Activated CD4-positive, alpha-beta T cell treated with anti-CD3 and anti-CD28 coated beads, Interleukin-2, Interleukin-4, amounts not matched to agents 100 ng/mL and 50 ng/mL, durations not matched to agents 16 hours and 8 hours (primary cell): ENCODE data around the gene FMN1.

Source experiments
- DNase-seq: peaks from one replicate; pipeline ENCODE4 v3.0.0-alpha.2; 2020; ENCODE audit warnings: low spot score

Gene FMN1

DNA sequence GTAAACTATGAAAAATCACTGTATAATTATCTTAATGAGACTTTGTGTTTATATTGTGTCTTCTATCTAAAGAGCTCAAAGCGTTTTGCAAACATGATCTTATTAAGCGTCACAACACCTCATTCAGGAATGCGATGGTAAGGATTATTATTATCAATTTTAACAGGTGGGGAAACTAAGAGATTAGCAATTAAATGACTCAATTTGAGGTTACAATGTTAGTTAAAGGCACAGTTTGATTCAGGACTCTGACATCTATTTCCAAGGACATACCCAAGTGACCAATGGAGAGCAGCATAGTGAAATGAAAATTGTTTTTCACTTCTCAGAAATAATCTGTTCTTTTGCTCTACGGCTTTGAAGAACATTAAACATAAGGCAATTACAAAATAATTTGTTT lies 74.6 kb downstream of the FMN1 start:
- DNase-seq, result no peak

DNA sequence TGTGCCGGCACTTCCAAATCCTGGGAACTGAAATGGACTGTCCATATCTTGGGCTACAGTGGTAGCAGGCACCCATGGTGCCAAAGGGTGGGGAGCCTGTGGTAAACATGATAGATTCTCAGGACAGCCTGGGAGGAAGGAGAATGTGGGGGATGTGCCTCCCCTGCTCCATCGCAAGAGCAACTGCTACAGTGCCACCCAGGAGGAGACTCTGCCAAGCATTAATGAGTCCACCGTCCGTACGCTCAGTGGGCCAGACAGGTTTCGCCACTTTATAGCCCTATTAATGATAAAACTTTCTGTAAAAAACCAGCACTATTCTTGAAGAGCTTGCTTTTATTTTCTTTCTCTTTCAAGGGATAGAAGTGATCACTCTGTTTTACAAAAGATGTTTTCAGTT lies 75.2 kb downstream of the FMN1 start:
- no peak for DNase-seq

DNA sequence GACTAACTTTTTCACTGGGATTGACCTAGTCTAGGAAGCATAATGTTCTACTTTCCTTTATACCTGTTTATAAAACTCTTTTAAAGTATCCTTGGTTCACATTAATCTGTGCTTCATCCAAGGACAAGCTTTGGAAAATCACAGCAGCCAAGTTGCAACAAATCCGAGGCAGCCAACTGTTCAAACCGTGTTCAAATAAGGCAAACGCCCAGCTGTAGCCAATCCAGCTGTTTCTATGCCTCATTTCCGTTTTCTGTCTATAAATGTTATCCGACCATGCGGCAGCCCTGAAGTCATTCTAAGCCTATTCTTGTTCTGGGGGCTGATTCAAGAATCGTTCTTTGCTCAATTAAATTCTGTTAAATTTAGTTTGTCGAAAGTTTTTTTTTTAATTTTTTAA lies 78.3 kb downstream of the FMN1 start:
- no peak for DNase-seq

DNA sequence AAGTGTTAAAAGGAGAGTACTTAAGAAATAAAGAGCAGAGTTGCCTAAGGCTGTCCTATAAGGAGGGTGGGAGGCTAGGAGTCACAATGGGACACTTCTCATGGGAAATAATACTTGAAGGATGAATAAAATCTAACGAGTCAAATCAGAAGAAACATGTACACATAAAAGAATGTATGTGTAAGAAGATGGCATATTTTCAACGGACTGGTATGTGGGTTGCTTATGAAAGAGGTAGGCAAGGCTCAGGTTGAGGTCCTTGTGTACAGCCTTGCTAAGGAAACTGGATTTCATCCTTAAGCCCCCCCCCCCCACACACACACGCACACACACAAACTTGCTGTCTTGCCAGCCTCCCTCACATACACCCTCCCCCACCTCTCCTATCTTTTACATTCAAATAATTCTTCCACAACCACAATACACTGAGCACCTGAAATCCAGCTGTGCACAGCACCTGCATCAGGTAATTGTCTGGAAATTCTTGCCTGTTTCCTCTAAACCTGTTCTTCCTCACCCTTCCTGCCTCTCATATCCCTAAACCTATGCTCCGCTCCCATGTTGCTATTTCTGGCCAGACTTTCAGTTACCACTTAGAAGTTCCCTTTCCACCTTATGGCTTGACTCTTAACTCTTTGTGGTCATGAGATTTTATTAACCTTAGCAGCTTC lies 79.2 kb downstream of the FMN1 start:
- no peak for DNase-seq

DNA sequence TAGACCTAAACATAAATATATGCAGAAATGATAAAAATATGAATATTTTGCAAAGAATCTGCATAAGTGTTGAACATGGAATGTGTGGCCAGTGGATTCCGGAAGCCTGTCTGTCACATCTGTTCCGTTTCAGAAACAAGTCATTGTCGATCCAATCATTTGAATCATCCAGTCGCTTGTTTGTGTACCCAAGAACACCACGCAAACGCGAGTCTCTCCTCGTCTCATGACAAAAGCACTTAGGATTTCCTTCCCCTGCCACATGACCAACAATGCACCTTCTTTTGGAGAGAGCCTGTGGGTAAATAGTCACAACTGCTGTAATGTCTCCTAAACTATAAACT lies 80.2 kb downstream of the FMN1 start:
- no peak for DNase-seq

DNA sequence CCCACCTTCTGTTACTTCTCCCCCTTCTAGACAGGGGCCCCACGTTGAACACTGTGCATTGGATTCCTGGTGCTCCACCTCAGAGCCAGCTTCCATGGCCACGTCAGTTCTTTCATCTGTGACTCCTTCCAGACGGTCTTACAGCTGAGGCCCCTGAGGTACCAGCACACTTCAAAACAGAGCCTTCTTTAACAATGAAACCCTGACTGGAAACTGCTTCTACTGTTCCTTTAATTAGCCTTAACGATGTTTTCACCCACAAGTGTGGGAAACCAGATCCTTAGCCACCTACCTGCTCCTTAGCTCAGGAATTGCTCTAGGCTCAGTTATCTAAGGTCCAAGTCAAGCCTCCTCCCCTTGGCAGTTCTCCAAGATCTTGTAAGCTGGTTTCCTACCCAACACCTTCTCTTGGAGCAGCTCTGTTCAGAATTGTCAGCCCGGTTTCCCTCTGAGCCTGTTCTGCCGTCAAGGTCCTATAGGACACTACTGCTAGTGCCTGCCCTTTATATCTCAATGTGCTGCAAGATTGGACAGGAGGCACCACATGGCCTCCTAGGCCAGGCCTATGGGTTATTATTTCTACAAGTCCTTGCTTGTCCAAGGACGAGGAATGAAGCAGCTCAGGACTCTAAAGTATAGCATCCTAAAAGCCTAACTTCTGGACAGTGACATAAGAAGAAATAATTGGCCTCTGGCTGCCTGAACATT lies 80.7 kb downstream of the FMN1 start:
- DNase-seq, result no peak

DNA sequence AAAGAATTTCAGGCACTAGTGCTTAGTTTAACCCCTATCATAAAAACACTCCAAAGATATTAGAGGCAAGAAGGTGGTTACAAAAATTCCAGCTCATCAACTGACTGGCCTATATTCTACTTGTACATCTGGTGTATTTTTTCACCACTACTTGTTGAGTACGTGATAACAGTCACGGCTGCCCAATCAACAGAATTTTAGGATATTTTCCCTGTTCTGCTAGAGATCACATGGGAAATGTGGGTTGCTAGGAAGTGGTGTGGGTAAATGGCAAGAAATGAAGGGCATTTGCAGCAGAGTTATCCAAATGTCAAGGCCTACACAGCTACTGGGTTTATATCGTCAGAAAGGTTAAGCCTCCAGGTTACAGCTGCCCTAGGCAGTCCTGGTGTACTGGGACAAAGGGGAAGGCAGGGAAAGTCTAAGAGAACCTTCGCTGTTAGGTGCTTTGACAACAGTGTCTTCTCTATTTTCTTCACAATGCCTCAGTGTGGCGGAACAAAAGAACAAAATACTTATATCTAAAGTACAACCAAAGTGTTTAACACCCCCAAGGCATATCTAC lies 81.9 kb downstream of the FMN1 start:
- DNase-seq, result no peak

DNA sequence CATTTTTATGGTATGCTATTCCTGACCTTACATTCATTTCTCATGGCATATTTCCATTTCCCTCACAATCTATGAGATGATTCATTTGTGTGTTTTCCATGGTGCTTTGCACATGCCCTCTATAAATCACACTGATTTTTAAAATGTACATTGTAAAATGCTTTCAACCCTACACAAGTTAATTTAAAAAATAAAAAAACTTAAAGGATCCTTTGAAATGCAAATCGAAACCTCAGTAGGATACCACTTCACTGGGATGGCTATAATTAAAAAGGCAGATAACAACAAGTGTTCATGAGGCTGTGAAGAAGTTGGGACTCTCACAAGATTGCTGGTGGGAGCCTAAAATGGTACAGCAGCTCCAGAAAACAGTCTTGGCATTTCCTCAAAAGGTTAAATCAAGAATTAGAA lies 83.5 kb downstream of the FMN1 start:
- DNase-seq, result no peak

DNA sequence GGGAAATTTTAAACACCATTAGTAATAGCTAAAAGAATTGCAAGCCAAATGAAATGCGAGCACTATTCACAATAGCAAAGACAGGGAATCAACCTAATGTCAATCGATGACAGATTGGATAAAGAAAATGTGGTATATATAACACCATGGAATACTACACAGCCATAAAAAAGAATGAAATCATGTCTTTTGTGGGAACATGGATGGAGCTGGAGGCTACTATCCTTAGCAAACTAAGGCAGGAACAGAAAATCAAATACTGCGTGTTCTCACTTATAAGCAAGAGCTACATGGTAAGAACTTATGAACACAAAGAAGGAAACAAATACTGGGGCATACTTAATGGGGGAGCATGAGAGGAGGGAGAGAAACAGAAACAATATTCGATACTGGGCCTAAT lies 85.2 kb downstream of the FMN1 start:
- no peak for DNase-seq

DNA sequence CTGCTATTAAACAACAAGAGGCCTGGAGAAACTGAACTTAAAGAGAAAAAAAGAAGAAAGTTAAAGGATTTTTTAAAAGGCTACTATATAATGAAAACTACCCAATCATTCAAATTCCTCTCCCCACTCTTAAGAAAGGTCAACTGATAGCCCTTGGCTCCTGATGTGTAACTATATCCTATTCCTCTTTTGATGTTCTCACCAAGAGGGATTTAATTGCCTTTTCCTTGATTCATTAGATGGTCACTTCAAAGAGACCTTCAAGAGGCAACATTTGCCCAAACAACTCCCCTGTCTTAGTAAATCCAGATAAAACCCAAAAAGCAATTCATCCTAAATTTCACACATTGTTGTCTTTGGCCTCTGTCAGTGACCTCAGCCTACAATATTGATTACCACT lies 86.0 kb downstream of the FMN1 start:
- no peak for DNase-seq

DNA sequence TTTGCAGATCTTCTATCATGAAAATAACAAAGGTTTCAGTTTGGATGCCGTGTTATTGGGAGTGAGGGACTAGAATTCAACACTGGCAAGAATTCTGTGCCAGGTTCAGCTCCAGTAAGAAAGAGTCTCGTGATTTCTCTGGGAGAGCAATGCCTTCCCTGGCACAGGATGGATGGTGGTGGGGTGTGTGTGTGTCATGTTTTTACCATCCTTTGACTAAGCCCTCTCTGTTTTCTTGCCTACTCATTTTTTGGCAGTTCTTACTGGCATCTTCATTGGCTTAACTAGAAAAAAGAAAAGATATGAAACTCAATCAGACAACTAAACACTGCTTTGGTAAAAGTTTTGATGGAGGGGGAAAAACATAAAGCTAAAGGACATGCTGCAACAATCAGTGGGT lies 86.6 kb downstream of the FMN1 start:
- no peak for DNase-seq

DNA sequence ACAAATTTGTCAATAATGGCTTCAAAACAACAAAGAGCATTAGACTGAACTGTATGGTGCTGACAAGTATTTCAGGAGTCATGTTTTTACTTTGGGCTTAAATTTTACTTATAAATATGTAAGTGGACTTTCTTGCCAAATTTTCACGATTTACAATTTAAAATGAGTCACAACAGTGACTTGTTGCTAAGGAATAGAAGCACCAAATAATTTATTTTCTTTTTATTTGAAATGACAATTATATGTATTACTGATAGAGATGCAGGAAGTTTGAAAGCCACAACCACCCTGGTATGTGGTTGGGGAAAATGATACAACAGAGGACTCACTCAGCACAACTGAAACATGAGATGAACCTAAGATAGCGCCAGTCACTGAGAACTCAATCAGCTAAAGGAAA lies 90.3 kb downstream of the FMN1 start:
- peak; percentile 47 for DNase-seq

DNA sequence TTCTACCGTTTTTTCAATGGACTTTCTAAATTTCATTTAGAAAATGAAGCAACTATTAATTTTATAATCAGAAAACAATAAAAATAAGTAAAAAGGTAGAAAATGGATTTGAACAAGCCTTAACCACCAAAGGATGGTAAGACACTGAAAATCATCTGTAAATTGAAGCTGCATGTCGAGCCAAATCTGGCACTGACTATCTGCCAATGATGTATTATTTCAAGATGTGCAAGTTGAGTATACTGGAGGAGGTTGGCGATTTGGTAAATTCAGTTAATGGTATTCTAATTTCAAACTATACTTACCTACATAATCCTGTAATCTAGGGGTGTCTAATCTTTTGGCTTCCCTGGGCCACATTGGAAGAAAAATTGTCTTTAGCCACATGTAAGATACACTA lies 93.5 kb downstream of the FMN1 start:
- no peak for DNase-seq

DNA sequence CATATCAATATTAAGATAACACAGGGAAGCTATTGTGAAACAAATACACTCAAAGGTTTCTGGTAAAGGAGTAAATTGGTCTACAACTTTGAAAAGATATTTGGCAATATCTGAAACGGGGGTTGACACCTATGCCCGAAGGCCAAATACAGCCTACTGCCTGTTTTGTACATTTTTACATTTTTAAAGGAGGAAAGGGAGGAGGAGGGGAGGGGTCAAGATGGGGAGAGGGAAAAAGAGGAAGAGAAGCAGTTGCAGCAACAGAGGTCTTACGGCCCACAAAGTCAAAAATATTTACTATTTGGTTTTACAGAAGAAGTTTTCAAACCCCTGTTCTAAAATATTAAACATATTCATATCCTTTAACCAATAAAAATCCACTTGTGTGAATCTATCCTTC lies 94.2 kb downstream of the FMN1 start:
- DNase-seq, result no peak

DNA sequence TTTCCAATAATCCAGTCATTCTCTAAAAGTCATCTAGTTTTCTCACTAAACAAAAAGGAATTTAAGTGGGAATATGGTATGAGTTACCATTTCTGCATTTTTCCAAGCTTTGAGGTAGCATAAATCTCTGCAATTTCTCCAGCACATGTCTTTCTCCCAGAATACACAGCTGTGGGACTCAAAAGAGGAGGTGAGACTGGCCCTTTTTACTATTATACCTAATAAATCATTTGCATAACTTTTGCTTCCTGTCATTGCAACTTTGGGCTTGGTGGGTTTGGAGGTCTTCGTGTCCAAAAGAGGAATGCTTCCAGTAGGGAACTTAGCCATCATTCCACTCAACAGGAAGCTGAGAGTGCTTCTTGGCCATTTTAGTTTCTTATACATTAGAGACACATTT lies 94.8 kb downstream of the FMN1 start:
- DNase-seq, result no peak

DNA sequence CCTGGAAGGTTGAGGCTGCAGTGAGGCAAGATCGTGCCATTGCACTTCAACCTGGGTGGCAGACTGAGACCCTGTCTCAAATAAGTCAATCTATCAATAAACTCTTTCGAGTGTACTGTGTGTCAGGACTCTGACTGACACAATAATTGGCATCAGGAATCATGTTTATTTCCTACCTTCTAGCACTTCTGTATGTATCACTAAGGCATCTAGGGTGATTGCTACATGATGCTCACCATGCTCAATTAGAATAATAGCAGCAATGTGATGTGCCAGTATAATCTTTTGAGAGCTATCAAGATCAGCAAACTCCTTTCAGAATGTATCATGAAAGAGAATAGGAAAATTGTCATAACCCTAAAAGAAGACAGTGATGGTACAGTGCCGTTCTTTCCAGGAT lies 95.3 kb downstream of the FMN1 start:
- DNase-seq, result no peak

DNA sequence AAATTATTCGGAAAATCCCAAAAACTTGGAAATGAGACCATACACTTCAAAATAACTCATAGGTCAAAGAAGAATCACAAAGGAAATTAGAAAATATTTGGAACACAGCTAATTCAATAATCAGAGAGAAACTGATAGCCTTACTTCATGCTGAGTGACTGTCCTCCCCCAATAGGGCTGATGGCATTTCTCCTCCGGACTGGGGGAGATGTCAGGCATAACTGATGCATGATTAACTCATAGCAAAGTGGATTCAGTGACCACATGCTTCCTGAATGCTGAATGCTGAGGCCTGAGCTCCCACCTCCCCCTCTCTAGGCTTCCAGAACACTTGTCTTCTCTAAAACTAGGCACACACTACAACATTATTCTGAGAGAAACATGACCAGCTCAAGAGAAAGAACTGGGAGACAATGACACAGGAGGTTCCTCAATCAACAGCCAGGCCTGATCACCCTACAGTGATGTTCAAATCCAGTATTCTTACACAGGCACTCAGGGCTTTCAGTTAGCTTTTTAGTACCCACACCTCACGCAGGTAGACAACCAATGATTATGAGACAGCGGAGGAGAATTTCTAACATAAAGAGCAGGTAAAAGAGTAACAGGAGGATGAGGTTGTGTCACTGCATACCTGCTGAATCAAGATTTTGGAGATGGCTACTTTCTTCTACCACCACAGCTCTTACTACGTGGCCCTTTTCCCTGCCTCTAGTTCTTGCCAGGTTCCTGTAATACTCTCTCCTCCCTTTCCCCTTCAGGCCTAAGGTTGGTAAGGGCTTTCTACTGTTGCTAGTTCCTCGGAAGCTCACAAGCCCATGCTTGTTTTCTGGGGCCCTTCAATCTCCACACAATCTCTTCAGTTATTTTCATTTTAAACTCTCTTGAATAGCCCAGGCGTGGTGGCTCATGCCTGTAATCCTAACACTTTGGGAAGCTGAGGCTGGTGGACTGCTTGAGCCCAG lies 96.1 kb downstream of the FMN1 start:
- no peak for DNase-seq

DNA sequence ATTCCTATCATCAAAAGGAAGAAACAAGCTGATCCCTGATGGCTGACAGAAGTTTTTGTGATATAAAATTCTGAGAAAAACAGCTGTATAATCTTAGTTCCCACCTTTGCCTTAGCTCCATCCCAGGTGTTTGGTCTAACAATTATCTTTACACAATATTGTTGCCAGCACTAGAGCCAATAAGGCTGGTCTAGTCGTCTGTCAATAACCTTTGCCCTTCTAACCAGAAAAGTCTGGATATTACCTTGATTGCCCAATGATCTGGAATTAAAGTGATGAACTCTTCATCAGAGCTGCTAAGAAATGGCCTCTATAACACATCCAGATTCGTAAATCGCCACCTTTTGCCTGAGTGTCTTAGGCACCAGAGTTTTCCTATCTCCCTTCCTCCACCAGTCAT lies 98.4 kb downstream of the FMN1 start:
- no peak for DNase-seq

DNA sequence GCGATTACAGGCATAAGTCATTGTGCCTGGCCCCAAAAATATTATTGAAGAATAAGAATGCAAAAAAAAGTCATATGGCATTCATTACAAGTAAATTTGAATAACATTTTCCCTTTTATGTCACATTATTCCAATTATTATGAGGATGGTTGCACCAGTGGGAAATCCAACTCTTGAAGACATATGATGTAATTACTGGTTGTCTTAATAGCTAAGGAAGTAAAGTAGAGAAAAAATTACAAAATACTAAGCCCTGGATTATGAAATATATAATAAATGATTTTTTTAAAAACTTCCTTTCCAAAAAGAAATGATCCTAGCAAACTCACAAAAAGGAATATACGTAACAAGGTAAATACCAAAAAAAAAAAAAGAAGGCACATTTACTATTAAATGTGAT lies 98.9 kb downstream of the FMN1 start:
- DNase-seq, result no peak

DNA sequence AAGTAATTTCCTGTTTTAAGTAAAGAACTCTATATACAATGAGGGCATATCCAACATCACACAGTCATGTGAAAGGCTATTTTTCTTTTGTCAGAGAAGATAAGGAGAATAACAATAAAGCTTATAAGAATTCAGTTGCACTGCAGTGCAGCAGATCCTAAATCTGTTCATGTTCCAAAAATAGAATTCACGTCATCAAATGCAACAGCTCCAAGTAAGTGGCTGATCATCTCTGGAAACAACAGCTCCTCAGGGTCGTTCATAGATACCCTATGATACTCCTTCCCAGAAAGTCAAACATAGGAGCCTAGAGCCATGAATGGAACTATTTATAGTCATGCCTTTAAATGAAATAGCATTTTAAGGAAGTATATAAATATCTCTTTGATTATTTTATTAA lies 100.2 kb downstream of the FMN1 start:
- DNase-seq, result no peak

DNA sequence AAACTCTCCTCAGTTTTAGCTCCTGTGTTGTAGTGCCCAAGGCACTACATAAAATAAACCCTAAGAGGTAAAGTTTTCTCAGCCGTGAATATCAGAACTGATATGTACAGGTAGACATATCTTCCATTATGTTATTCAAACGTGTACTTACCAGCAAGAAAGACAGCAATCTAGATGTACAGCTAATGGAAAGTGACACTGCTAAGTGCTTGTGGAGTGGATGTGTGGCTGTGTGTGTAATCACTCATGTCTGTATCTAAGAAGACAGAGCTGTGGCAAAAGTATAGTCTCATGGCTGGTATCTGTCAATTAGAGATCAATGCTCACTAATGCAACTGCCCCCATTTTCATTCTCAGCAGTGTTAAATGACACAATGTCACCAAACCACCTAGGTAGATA lies 101.3 kb downstream of the FMN1 start:
- no peak for DNase-seq

DNA sequence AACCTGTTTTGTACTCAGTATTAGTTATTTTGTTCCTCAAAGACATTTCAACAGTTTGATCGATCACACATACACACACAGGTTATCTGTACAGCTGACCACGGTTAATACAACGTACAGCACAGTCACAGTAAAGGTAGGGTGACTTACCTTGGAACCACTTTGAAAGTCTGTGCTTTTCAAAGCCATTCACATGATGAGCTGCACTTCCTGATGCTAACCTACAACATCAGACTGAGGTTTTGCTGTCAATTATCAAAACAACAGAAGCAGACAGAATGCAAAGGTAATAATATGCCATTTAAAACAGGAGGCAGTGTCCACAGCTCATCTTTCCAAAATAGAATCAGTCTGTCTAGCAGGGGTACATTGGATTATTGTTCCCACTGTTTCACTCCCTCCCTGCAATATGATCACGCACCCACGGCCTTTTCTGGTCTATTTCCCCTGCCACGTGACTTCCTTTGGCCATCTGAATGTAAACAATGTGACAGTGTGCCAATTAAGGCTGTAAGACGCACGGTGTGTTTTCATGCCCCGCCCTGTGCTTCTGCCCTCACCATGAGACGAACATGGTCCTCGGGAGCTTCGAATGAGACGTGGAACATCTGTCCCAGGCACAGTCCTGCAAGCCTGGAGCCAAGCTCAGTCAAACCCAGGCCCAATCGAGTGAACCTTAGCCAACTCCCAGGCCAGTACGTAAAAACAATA lies 102.4 kb downstream of the FMN1 start:
- DNase-seq, result no peak
